Measurements from ENCODE around the gene ZDHHC8. TPM values are rescaled to one million over a fixed set of nuclear protein-coding genes. Genes with fewer than 3 reads are reported as not detected.

Gene ZDHHC8
- total and polyA plus RNA-seq, 2 donors (not counting 3 experiments of a cell fraction or from before 2014, with no cell fraction given): 49.8 to 131 TPM

- Histone ChIP-seq H3K4me2 (ENCODE audit: insufficient read depth, low read length) (no peak overlapping the region), H4K20me1 (replicated peaks; ENCODE audit: control insufficient read depth, extremely low read depth, insufficient read depth, low read length) (no peaks in the 10 kb centered on the region), H3K9me1 (replicated peaks; ENCODE audit: control insufficient read depth, extremely low read depth, insufficient read depth, low read length) (no peaks in the 10 kb centered on the region), H3K4me1 (ENCODE audit: control insufficient read depth, extremely low read depth, insufficient read depth, low read length) (peaks cover 6% of the 10 kb centered on the region), H2AFZ (ENCODE audit: low read depth, low read length) (no peak overlapping the region), H3K9me3 (replicated peaks; ENCODE audit: control insufficient read depth, insufficient read depth, low read length) (no peaks in the 10 kb centered on the region), H3K27me3 (ENCODE audit: control insufficient read depth in 2 of 2, insufficient read depth in 2 of 2, low read length in 2 of 2) (no peaks in the 10 kb centered on the region), H3K4me3 (replicated peaks in 1 of 3; ENCODE audit: insufficient read depth in 1 of 3, low read depth in 1 of 3, low read length in 3 of 3) (no peak overlapping the region), H3K79me2 (ENCODE audit: control insufficient read depth, insufficient read depth, low read length) (peaks cover 63% of the 10 kb centered on the region), H3K36me3 (ENCODE audit: control insufficient read depth in 2 of 2, extremely low read depth in 1 of 2, insufficient read depth in 2 of 2, low read length in 2 of 2) (no peaks in the 10 kb centered on the region), H3K9ac (replicated peaks; ENCODE audit: extremely low read depth, insufficient read depth, low read length) (no peak overlapping the region), H3K27ac (ENCODE audit: insufficient read depth, low read depth, low read length) (no peak overlapping the region)
- intact Hi-C loops (cut with micrococcal nuclease) (no loop called here), dilution Hi-C loops (cut with MboI; ENCODE audit: extremely low pct_ligation_motif_present, low sequenced_read_pairs) (no loop called here)
- CTCF ChIA-PET: no interaction called here
- DNase-seq (ENCODE audit: low read depth, low spot score) (no peak), FAIRE-seq (no peak)
- TF ChIP-seq JUN (IDR thresholded peaks at IDR 0.05; ENCODE audit: borderline replicate concordance, insufficient read depth, insufficient read length, low read depth) (no peak), EZH2 (IDR thresholded peaks at IDR 0.05; ENCODE audit: borderline replicate concordance, low read depth, low read length, severe bottlenecking) (no peak), MYC (IDR thresholded peaks at IDR 0.05; ENCODE audit: low read depth, low read length) (no peak), POLR2A (IDR thresholded peaks at IDR 0.05; ENCODE audit: low read depth, low read length) (no peak), MAX (IDR thresholded peaks at IDR 0.05; ENCODE audit: insufficient read depth, insufficient read length) (no peak), CTCF (IDR thresholded peaks at IDR 0.05; ENCODE audit: extremely low read depth in 1 of 2, insufficient read depth in 1 of 2, low read depth in 1 of 2, low read length in 2 of 2) (no peak), FOS (IDR thresholded peaks at IDR 0.05; ENCODE audit: borderline replicate concordance, insufficient read depth, low read length) (no peak), GATA2 (IDR thresholded peaks at IDR 0.05; ENCODE audit: insufficient read depth, insufficient read length, low read depth, low read length) (no peak), POLR2AphosphoS5 (IDR thresholded peaks at IDR 0.05; ENCODE audit: insufficient read depth, low read depth, low read length) (no peak)
- BruUV-seq (replicated peaks): no TSS peak
- POLR2A ChIA-PET: no interaction called here
These were observed 2.4 kb downstream of the ZDHHC8 start for GRCh38 chr22:20133930-20134549.
